GM21381 (cell line): ENCODE data around the gene SPIB.
"Not testable (repeated sequence)": the region's sequence is repeated elsewhere in the genome, so short reads cannot be mapped to it uniquely, and the experiment has no call there.

Experiments used
- ATAC-seq: cut with Tn5 transposase; IDR thresholded peaks from one replicate; pipeline ENCODE4 v1.9.1; 2021; ENCODE audit warnings: mild to moderate bottlenecking, moderate library complexity; ENCODE audit not compliant: unreplicated experiment

The SPIB gene

DNA sequence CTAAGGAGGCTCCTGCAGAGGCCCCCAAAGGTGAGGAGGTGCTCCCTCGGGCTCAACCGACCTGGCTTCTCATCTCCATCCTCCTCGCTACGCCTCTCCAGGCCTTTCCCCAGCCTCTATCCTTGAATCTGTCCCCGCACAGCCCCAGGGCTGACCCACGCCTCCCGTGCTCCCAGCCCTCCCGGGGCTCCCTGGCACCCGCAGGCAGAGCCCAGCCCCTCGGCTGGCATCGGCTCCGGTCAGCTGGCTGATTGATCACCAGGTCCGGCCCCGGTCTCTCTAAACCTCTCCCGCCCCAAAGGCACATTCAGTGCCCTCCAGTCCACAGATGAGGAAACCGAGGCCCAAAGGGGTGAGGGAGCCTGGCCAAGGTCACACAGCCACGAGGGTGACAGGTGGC, 16.5 kb downstream of the SPIB start:
- ATAC-seq: no peak

DNA sequence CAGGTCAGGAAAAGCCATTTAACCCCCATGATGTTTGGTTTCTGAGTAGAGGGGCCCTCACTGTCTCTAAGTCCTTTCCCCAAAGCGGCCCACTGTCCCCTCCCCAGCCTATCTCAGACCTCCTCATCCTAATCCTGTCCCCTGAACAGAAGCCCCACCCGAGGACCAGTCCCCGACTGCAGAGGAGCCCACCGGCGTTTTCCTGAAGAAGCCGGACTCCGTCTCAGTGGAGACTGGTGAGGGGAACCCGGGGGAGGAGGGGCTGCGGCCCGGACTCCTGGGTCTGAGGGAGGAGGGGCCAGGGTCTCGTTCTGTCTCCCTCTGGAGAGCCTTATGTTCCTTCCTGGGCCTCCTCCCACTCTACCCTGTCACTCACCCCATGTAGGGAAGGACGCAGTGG, 16.9 kb downstream of the SPIB start:
- no peak for ATAC-seq

DNA sequence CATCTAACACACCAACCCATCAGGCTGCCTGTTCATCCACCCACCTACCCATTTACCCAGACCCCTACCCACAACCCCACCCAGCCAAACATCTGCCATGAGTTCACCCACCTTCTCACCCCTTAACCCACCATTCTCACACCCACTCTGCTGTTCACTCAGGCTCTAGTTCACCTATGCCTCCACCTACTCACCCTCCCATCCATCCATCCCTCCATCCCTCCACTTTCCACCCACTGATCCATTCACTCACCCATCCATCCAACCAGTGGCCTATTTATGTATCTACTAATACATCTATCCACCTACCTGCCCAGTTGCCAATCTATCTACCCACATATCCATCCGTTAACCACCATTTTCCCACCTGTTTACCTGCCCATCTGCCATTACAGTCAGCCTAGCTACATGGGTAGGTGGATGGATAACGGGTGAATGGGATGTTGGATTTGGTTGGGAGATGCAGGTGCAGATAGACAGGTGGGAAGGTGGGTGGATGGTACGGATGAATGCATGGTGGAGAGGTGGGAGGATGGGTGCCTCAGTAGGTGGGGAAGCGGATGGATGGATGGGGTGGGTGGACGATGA, 19.2 kb downstream of the SPIB start:
- no peak for ATAC-seq

DNA sequence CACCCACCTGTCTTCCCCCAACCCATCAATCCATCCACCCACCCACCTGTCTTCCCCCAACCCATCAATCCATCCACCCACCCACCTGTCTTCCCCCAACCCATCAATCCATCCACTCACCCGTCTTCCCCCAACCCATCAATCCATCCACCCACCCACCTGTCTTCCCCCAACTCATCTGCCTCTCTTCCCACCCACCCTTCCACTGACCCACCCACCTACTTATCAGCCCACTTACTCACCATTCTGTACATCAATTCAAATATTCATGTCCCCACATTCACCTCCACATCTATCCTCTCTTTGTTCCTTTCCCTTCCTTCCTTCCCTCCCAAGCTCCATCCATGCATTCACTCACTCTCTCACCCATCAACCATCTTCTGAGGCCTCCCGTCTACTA, 20.4 kb downstream of the SPIB start:
- not testable (repeated sequence) for ATAC-seq

DNA sequence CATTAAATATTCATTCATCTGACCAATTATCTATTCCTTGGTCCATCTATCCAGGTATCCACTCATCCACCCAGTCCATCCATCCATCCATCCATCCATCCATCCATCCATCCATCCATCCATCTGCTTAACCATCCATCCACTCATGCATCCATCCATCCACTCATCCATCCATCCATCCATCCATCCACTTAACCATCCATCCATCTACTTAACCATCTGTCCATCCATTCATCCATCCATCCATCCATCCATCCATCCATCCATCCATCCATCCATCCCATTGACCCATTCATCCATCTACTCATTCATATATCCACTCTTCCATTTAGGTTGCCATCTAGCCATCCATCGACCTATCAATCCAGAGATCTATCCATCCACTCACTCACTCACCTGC, 25.3 kb downstream of the SPIB start:
- no peak for ATAC-seq

DNA sequence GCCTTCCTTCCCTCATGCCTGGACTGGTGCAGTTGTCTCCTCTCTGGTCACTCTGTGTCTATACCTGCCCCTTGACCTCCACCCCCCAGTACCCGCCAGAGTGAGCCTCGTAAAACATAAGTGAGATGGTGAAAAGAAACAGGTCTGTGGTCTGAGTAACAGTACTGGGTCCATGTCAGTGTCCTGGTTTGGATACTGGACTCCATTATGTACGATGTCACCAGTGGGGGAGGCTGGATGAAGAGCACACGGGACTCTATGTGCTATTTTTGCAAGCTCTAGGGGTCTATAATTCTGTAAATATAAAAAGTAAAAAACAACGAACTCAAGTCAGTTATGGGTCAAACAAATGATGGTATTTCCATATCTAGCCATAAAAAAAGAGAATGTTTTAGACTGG, 28.3 kb downstream of the SPIB start:
- no peak for ATAC-seq

DNA sequence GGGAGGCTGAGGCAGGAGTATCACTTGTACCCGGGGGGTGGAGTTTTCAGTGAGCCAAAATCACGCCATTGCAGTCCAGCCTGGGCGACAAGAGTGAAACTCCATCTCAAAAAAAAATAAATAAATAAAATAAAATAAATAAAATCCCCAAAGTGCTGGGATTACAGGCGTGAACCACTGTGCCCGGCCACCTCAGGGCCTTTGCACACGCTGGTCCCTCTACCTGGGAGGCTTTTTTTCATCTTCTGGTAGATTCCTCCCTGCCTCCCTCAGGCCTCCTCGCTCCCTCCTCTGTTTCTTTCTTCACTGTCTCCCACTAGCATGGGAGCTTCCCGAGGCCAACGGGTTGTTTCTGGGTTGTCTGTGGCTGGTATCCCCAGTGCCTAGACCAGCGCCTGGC, 29.0 kb downstream of the SPIB start:
- ATAC-seq: no peak

DNA sequence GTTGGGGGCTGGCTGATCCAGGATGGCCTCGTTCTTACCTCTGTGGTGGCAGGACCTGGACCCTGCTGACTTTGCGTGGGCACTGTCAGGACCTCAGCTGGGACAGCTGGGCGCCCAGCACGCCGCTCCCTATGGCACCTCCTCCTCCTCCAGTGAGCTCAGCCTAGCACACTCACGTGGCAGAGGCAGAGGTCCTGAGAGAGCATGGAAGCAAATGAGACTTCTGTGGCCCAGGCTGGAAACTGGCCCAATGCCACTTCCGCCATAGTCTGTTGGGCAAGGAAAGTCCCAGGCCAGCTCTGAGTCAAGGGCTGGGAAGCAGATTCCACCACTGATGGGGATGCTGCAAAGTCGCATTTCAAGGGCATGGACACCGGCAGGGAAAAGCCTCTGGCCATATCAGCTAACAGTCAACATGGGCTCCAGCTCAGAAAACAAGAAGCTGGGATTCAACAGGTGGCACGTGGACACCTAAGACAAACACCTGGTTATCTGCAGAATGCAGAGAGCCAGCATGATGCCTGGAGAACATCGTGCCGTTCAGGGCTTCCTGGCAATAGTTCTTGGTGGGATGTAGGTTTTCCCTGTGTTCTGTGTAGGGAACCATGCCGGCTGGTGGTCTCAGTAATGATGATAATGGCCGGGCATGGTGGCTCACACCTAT, 30.6 kb downstream of the SPIB start:
- ATAC-seq: no peak

DNA sequence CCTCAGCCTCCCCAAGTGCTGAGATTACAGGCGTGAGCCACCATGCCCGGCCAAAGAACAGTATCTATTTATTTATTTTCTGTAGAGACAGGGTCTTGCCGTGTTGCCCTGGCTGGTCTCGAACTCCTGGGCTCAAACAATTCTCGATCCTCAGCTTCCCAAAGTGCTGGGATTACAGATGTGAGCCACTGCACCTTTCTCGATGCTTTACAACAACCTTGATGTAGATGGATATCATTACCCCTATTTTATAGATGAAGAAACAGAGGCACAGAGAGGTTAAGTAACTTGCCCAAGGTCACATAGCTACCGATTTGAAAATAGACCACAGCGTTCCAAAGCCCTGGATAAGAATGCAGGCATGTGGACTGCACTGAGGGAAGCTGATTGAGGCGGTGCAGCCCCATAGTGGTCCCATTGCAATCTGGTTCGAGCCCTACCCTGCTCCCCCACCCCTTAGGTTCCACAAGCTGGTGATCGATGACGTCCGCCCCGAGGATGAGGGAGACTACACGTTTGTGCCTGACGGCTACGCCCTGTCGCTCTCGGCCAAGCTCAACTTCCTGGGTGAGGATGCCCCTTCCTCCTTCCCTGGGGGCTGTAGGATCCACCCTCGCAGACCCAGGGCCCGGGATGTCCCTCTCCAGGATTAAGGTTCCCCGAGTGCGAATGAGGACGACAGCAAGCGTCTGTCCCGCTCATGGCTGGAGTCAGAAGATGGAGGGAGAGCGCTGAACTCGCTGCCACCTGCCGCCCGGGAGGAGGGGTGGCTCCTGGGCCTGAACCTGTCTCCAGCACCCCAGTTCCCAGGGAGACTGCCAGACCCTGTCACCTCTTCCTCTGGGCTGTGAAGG, 31.9 kb downstream of the SPIB start:
- ATAC-seq: no peak

DNA sequence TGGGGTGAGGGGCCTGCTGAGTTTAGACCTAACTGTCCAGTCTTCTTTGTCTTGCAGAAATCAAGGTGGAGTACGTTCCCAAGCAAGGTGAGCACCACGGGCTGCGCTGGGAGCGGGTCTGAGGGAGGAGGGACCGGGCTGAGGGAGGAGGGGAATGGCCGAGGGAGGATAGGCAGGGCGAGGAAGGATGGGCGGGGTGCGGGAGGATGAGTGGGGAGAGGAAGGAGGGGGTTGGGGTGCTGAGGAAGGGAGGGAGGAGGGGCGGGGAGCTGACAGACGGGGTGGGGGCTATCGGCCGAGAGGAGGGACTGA, 32.4 kb downstream of the SPIB start:
- no peak for ATAC-seq

DNA sequence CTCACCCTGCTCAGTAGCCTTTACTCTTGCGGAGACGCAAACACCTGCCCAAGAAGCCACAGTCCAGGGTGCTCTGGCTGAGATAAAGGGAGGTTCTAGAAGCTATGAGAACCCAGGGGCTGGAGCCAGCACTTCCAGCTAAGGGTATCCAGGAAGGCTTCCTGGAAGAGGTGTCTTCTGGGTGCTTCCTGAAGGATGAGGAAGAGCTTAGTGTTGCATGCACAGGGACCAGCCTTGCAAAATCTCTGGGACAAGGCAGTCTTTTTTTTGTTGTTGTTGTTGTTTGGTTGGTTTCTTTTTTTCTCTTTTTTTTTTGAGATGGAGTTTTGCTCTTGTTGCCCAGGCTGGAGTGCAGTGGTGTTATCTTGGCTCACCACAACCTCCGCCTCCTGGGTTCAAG, 34.5 kb downstream of the SPIB start:
- no peak for ATAC-seq

DNA sequence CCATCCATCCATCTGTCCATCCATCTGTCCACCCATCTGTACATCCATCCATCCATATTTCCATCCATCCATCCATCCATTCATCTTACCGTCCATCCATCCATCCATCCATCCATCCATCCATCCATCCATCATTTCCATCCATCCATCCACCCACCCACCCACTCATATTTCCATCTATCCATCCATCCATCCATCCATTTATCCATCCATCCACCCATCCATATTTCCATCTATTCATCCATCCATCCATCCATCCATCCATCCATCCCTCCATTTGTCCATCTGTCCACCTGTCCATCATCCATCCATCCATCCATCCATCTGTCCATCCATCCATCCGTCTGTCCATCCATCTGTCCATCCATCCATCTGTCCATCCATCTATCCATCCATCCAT, 37.3 kb downstream of the SPIB start:
- ATAC-seq: no peak

DNA sequence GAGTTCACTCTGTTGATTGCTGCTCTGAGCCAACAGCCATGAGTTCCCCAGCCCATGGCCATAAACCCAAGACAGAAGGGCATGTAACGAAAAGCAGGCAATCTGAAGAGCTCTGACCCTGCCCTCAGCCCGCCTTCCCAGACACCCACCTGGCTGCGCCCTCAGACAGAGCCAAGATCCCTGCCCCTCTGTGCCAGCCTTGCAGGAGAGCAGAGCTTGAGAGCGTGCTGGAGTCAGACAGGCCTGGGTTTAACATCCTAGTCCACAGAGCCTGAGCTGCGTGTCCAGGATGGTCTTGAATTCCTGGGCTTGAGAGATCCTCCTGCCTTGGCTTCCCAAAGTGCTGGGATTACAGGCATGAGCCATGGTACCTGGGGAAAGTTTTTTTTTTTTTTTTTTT, 38.6 kb downstream of the SPIB start:
- no peak for ATAC-seq

DNA sequence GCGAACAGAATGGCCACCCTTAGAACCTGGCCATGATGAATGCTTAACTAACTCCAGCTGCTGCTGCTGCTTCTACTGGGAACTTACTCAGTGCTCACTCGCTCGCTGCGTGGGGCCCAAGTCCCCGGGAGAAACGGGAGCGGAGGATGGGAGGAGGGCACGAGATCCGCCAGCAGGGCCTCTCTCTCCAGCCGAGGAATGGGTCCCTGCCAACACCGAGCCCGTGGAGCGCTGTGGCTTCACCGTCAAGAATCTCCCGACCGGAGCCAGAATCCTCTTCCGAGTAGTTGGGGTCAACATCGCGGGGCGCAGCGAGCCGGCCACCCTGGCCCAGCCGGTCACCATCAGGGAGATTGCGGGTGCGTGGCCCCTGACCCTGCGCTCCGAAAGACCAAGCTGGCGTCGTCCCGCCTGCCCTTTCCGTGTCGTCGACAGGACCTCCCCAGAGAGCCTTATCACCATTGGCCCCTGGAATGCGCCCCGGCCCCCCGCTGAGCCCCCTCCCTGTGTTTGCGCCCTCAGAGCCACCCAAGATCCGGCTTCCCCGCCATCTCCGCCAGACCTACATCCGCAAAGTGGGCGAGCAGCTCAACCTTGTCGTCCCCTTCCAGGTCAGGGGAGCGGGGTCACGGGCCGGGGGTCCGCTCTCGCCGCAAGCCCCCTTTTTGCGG, 39.8 kb downstream of the SPIB start:
- no peak for ATAC-seq

DNA sequence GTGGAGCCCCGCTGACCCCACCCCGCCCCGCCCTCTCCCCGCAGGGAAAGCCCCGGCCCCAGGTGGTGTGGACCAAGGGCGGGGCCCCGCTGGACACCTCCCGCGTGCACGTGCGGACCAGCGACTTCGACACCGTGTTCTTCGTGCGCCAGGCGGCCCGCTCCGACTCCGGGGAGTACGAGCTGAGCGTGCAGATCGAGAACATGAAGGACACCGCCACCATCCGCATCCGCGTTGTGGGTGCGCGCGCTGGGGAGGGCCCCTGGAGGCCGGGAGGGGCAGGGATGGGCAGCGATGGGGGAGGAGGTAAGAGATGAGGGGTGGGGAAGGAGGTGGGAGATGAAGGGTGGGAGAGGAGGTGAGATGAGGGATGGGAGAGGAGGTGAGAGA, 40.3 kb downstream of the SPIB start:
- ATAC-seq: no peak

DNA sequence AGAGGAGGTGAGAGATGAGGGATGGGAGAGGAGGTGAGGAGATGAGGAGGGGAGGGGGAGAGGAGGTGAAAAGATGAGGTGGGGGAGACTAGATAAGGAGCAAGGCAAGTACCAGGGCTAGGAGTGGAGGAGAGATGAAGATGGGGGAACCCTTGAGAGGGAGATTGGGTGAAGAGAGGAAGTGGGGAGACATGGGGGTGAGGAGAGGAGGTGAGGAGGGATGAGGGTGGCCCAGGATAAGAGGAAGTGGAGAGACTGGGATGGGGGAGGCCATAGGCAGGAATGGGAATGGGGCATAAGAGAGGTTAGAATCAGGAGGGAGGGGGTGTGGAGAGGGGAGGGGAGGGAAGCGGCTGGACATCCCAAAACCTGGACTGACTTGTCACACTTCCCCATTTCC, 40.9 kb downstream of the SPIB start:
- ATAC-seq: no peak

DNA sequence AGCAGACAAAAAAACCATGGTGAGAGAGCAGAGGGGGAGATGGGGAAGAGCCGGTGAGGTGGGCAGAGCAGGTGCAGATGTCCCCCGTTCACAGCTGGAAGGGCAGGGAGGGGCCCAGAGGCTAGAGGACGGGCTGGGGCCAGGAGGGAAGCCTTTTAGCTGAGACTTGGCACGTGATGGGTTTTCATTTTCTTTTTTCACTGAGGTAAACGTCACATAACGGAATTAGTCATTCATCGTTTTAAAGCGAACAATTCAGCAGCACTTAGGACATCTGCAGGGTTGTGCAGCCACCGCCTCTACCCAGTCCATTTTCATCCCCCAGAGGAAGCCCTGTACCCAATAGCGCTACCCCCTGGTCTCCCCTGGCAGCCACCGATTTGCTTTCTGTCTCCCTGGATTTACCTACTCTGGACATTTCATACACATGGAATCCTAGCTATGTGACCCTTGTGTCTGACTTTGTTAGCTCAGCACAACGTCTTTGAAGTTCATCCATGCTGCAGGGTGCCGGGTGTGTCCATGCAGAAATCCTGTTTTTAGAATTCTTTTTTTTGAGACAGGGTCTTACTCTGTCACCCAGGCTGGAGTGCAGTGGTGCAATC, 41.5 kb downstream of the SPIB start:
- ATAC-seq: peak; percentile 55

DNA sequence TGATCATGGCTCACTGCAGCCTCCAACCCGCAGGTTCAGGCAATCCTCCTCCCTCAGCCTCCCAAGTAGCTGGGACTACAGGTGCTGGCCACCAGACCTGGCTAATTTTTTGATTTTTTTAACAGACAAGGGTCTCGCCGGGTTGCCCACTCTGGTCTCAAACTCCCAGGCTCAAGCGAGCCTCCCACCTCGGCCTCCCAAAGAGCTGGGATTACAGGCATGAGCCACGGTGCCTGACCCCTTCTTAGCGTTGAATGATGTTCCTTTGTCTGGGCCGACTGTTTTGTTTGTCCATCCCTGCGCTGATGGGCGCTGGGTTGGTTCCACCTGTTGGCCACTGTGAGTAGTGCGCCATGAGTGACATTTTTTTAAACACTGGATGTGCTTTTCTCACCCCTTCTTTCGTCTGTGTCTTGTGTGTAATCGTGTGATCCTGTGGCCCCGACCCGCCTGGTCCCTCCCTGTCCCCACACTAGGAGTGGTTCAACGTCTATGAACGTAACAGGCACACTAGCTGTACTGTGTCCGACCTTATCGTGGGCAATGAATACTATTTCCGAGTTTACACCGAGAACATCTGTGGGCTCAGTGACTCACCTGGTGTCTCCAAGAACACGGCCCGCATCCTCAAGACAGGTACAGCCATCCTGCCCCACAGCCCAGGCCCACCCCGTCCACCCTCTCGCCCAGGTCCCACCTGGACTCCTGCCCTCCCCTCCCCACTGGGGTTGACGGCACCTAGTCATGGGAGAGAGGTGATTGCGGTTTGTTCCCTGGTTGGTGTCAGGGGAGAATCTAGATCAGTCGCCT, 42.5 kb downstream of the SPIB start:
- no peak for ATAC-seq

DNA sequence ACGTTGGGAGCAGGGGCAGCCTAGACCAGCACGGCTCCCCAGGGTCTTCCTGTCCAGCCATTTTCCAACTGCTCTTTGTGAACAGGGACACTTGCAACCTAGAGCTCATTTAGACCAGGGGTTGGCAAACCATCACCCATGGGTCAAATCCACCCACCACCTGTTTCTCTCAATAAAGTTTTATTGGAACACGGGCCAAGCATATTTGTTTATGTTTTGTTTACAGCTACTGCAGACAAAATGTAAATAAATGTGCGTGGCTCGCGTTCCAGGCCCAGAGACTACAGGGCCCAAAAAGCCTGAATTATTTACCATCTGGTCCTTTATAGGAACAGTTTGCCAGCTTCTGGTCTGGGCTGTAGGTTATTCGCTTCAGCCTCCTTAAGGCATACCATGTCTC, 44.2 kb downstream of the SPIB start:
- no peak for ATAC-seq

DNA sequence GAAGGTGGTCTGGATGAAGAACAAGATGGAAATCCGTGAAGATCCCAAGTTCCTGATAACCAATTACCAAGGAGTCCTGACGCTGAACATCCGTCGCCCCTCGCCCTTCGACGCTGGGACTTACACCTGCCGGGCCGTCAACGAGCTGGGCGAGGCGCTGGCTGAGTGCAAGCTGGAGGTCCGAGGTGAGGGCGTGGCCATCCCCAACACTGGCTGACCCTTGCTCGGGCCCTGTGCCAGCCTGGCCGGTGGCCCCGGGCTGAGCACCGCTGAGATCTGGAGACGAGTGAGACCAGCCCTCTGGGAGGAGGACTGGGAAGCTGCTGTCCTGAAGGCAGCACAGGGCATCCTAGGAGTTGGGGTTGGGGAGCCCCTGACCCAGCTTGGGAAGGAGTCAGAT, 45.6 kb downstream of the SPIB start:
- ATAC-seq: no peak

DNA sequence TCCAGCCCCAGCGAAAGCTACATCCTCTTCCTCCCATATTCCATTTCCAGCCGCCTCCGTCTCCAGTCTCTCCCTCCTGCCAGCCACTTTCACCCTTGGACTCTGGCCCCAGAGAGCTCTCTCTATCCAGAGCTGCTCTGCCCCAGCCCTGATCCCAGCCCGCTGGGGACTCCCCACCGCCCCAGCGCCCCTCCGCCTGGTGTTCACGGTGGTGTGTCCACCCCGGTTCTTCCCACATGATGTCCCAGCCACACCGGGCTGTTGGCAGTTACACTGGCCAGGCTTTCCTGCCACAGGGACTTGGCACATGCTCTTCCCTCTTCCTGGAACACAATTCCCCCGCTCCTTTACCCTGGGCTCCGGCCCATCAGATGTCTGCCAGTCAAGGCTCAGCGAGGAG, 46.3 kb downstream of the SPIB start:
- ATAC-seq: no peak
